H9 (cell line): ENCODE measurements around the gene NRP2. TPM values are rescaled to one million over a fixed set of nuclear protein-coding genes. Genes with fewer than 3 reads are reported as not detected.

Source experiments
- DNase-seq: peaks from one replicate; pipeline ENCODE4 v3.0.0-alpha.2; 2017
- H2AFZ ChIP-seq: one replicate; pipeline ENCODE4 v1.6.1; 2013; ENCODE audit warnings: mild to moderate bottlenecking, low read length, control low read depth, moderate library complexity
- H2AK5ac ChIP-seq: 2 replicates; pipeline ENCODE4 v1.6.1; 2013; ENCODE audit warnings: low read length, control low read depth, mixed read lengths; ENCODE audit not compliant: insufficient read length
- H2BK120ac ChIP-seq: one replicate; pipeline ENCODE4 v1.6.1; 2013; ENCODE audit warnings: low read depth, mild to moderate bottlenecking, low read length, control low read depth, inconsistent platforms; ENCODE audit not compliant: poor library complexity, severe bottlenecking
- H2BK12ac ChIP-seq: 2 replicates; pipeline ENCODE4 v1.6.1; 2013; ENCODE audit warnings: low read length, control low read depth, mixed read lengths, low read depth; ENCODE audit not compliant: insufficient read length
- H2BK15ac ChIP-seq: 2 replicates; pipeline ENCODE4 v1.6.1; 2013; ENCODE audit warnings: low read depth, low read length, control low read depth
- H2BK20ac ChIP-seq: one replicate; pipeline ENCODE4 v1.6.1; 2013; ENCODE audit warnings: low read depth, mild to moderate bottlenecking, low read length, control low read depth, inconsistent platforms; ENCODE audit not compliant: poor library complexity, severe bottlenecking
- H2BK5ac ChIP-seq: 2 replicates; pipeline ENCODE4 v1.6.1; 2013; ENCODE audit warnings: low read length, control low read depth, mixed read lengths; ENCODE audit not compliant: insufficient read length
- H3K14ac ChIP-seq: 2 replicates; pipeline ENCODE4 v1.6.1; 2013; ENCODE audit warnings: low read length, control low read depth; ENCODE audit not compliant: insufficient read depth
- H3K18ac ChIP-seq: 2 replicates; pipeline ENCODE4 v1.6.1; 2013; ENCODE audit warnings: low read depth, mild to moderate bottlenecking, mixed read lengths, low read length, control low read depth; ENCODE audit not compliant: insufficient read length
- H3K23ac ChIP-seq: 2 replicates; pipeline ENCODE4 v1.6.1; 2013; ENCODE audit warnings: low read length, control low read depth, mixed read lengths, low read depth; ENCODE audit not compliant: insufficient read length
- H3K23me2 ChIP-seq: 2 replicates; pipeline ENCODE4 v1.6.1; 2013; ENCODE audit warnings: low read depth, mild to moderate bottlenecking, mixed read lengths, low read length, control low read depth; ENCODE audit not compliant: insufficient read length, poor library complexity, severe bottlenecking
- H3K27ac ChIP-seq: 2 replicates; pipeline ENCODE4 v1.5.1; 2013; ENCODE audit warnings: low read length, control low read depth, mixed read lengths, low read depth; ENCODE audit not compliant: insufficient read length
- H3K27me3 ChIP-seq: 2 replicates; pipeline ENCODE4 v1.6.1; 2013; ENCODE audit warnings: low read length, control low read depth, inconsistent platforms; ENCODE audit not compliant: insufficient read depth
- H3K4ac ChIP-seq: 2 replicates; pipeline ENCODE4 v1.6.1; 2013; ENCODE audit warnings: low read depth, mild to moderate bottlenecking, control low read depth, inconsistent platforms, low read length, moderate library complexity
- H3K4me1 ChIP-seq: 2 replicates; pipeline ENCODE4 v1.6.1; 2013; ENCODE audit warnings: low read length, control low read depth, inconsistent platforms; ENCODE audit not compliant: insufficient read depth
- H3K4me2 ChIP-seq: 2 replicates; pipeline ENCODE4 v1.6.1; 2013; ENCODE audit warnings: low read length, control low read depth, mixed read lengths; ENCODE audit not compliant: insufficient read length, insufficient read depth
- H3K56ac ChIP-seq: 2 replicates; pipeline ENCODE4 v1.6.1; 2013; ENCODE audit warnings: low read depth, mild to moderate bottlenecking, mixed read lengths, low read length, control low read depth; ENCODE audit not compliant: insufficient read length
- H3K79me1 ChIP-seq: 2 replicates; pipeline ENCODE4 v1.6.1; 2013; ENCODE audit warnings: low read depth, mild to moderate bottlenecking, moderate library complexity, low read length, control low read depth, inconsistent platforms; ENCODE audit not compliant: insufficient read depth, poor library complexity, severe bottlenecking
- H3K79me2 ChIP-seq: 2 replicates; pipeline ENCODE4 v1.6.1; 2013; ENCODE audit warnings: low read length, control low read depth, inconsistent platforms; ENCODE audit not compliant: insufficient read depth
- H3K9ac ChIP-seq: 2 replicates; pipeline ENCODE4 v1.6.1; 2013; ENCODE audit warnings: low read length, control low read depth, mixed read lengths; ENCODE audit not compliant: insufficient read length; ENCODE audit errors: extremely low read depth
- H3K9me3 ChIP-seq: one replicate; pipeline ENCODE4 v1.6.1; 2013; ENCODE audit warnings: low read depth, low read length, inconsistent platforms; ENCODE audit not compliant: control insufficient read depth
- H3T11ph ChIP-seq: one replicate; pipeline ENCODE4 v1.6.1; 2013; ENCODE audit warnings: mild to moderate bottlenecking, low read length, control low read depth, inconsistent platforms
- H4K20me1 ChIP-seq: one replicate; pipeline ENCODE4 v1.6.1; 2013; ENCODE audit not compliant: control insufficient read depth, insufficient read length, insufficient read depth
- H4K5ac ChIP-seq: 2 replicates; pipeline ENCODE4 v1.6.1; 2013; ENCODE audit warnings: low read depth, mild to moderate bottlenecking, mixed read lengths, low read length, control low read depth; ENCODE audit not compliant: insufficient read length
- H4K8ac ChIP-seq: replicated peaks from 2 replicates; pipeline ENCODE4 v1.6.1; 2013; ENCODE audit warnings: low read length, control low read depth, mixed read lengths, low read depth; ENCODE audit not compliant: insufficient read length
- H4K91ac ChIP-seq: 2 replicates; pipeline ENCODE4 v1.6.1; 2013; ENCODE audit warnings: low read depth, mild to moderate bottlenecking, moderate library complexity, mixed read lengths, low read length, control low read depth; ENCODE audit not compliant: insufficient read length
- H3K27ac Mint-ChIP-seq, 3 experiments: 2 replicates in 2 of 3; 3 replicates in 1 of 3; pipeline ENCODE4 v1.8.0; 2020 to 2021; ENCODE audit warnings: mixed read lengths in 3 of 3, mild to moderate bottlenecking in 1 of 3, moderate library complexity in 1 of 3
- H3K27me3 Mint-ChIP-seq: 2 replicates; pipeline ENCODE4 v1.8.0; 2021; ENCODE audit warnings: low read depth, mild to moderate bottlenecking, moderate library complexity, mixed read lengths
- H3K36me3 Mint-ChIP-seq, 3 experiments: 2 replicates in 2 of 3; 3 replicates in 1 of 3; pipeline ENCODE4 v1.8.0; 2020 to 2021; ENCODE audit warnings: low read depth in 3 of 3, mixed read lengths in 3 of 3; ENCODE audit not compliant: insufficient read depth in 1 of 3
- H3K4me1 Mint-ChIP-seq, 2 experiments: 2 replicates each; pipeline ENCODE4 v1.8.0; 2020; ENCODE audit warnings: mixed read lengths in 2 of 2
- H3K4me3 Mint-ChIP-seq, 2 experiments: 2 replicates in 1 of 2; 3 replicates in 1 of 2; pipeline ENCODE4 v1.8.0; 2020 to 2021; ENCODE audit warnings: mild to moderate bottlenecking in 2 of 2, mixed read lengths in 2 of 2, moderate library complexity in 1 of 2
- H3K9me3 Mint-ChIP-seq, 2 experiments: 2 replicates in 1 of 2; 3 replicates in 1 of 2; pipeline ENCODE4 v1.8.0; 2020; ENCODE audit warnings: mild to moderate bottlenecking in 2 of 2, mixed read lengths in 2 of 2, moderate library complexity in 1 of 2
- CTCF ChIP-seq: fragments of 200-600 bp; sonication (generic); conservative IDR thresholded peaks from 3 replicates; pipeline ENCODE4 v1.8.0; 2021; ENCODE audit warnings: antibody characterized with exemption, mild to moderate bottlenecking
- WGBS: extraction: QIAGEN DNeasy Blood & Tissue Kit; methylation state at CpG from one replicate; pipeline ENCODE4 v1.1.7; 2013; ENCODE audit warnings: missing lambda C conversion rate, low lambda C conversion rate, mixed read lengths; ENCODE audit not compliant: insufficient read length; ENCODE audit errors: extremely low coverage; 5-methylcytosine and 5-hydroxymethylcytosine counted together
- total RNA-seq: library from RNA; stranded (reverse); gene quantifications from 2 replicates; pipeline ENCODE4 v1.2.1, GENCODE V29; 2021

Gene NRP2
- total RNA-seq, 1 experiment from 2014 or later, result 19.7 TPM

GRCh38 chr2:205695460-205695991, 13.2 kb downstream of the NRP2 start:
- Mint-ChIP-seq H3K36me3 (peaks cover 6 to 13% (median 6%) of the 10 kb centered on the region in 3 experiments; a peak in 5 of 7 replicates), H3K4me3 (no peak overlapping the region), H3K9me3 (no peaks in the 10 kb centered on the region; a peak in 1 of 5 replicates), H3K27ac (peak overlapping the region in 1 of 3 experiments; percentile 17; a peak in 1 of 7 replicates), H3K4me1 (peaks cover 73 to 74% of the 10 kb centered on the region in 2 experiments), H3K27me3 (no peaks in the 10 kb centered on the region)
- Histone ChIP-seq H3K14ac (0 out of 2 replicates have a peak overlapping the region, but pooled peaks have one; percentile 3), H4K5ac (no peak overlapping the region), H3K27ac (no peak overlapping the region), H2BK15ac (no peak overlapping the region), H3K79me2 (no peaks in the 10 kb centered on the region; the same call in 1 of the 2 replicates), H3K4me1 (peaks cover 28% of the 10 kb centered on the region), H3K4ac (no peak overlapping the region), H2AK5ac (no peak overlapping the region), H3K23ac (no peak overlapping the region), H2BK5ac (no peak overlapping the region), H2BK20ac (no peak overlapping the region), H3K9ac (no peak overlapping the region), H3K9me3 (no peaks in the 10 kb centered on the region), H3K79me1 (no peaks in the 10 kb centered on the region), H2BK120ac (no peak overlapping the region), H3K27me3 (no peaks in the 10 kb centered on the region), H4K8ac (no peak overlapping the region), H3T11ph (no peak overlapping the region), H4K20me1 (no peaks in the 10 kb centered on the region), H2BK12ac (no peak overlapping the region), H3K23me2 (no peaks in the 10 kb centered on the region), H4K91ac (no peak overlapping the region), H3K56ac (no peak overlapping the region), H2AFZ (no peak overlapping the region), H3K18ac (peak overlapping the region; percentile 59), H3K4me2 (no peak overlapping the region)
- no peak for DNase-seq
- TF ChIP-seq CTCF, result no peak
- no CpG with 5 or more reads among the region's 3 CpGs for WGBS
